GM12874 (cell line): ENCODE results near the gene SLC35B1.

Experiments used
- CTCF ChIP-seq: IDR thresholded peaks from 2 replicates; pipeline ENCODE4 v1.5.1; 2011; ENCODE audit warnings: low read depth, mild to moderate bottlenecking, control low read depth, low read length, moderate library complexity; ENCODE audit not compliant: insufficient read depth

Gene SLC35B1

GRCh38 chr17:49722066-49722465, 14.3 kb upstream of the SLC35B1 start:
- TF ChIP-seq CTCF: no peak

GRCh38 chr17:49717371-49717861, 9.7 kb upstream of the SLC35B1 start:
- TF ChIP-seq CTCF: no peak

GRCh38 chr17:49716668-49717364, 9.1 kb upstream of the SLC35B1 start:
- no peak for TF ChIP-seq CTCF

- TF ChIP-seq CTCF: no peak
Observed at GRCh38 chr17:49715717-49716279, 8.0 kb upstream of the SLC35B1 start.

GRCh38 chr17:49715216-49715615, 7.5 kb upstream of the SLC35B1 start:
- TF ChIP-seq CTCF: no peak

GRCh38 chr17:49708515-49709183, 885 bp upstream of the SLC35B1 start:
- TF ChIP-seq CTCF: no peak

GRCh38 chr17:49707246-49707607, 537 bp downstream of the SLC35B1 start:
- TF ChIP-seq CTCF: no peak
